NCI-H82 (cell line): ENCODE data around the gene NEMP1.

Experiments
- DNase-seq: peaks from one replicate; lab custom pipeline; 2025; lab: John Stamatoyannopoulos, UW

The NEMP1 gene

GRCh38 chr12:57106021-57106708 lies 27.6 kb upstream of the NEMP1 start:
- DNase-seq, result no peak

GRCh38 chr12:57105011-57105753 lies 26.6 kb upstream of the NEMP1 start:
- DNase-seq, result no peak

- no peak for DNase-seq
Measured at GRCh38 chr12:57104292-57104910, 25.8 kb upstream of the NEMP1 start.

- no peak for DNase-seq
Measured at GRCh38 chr12:57103856-57104255, 25.3 kb upstream of the NEMP1 start.

GRCh38 chr12:57101892-57102695 lies 23.5 kb upstream of the NEMP1 start:
- peak; percentile 17 for DNase-seq

- DNase-seq, result no peak
Measured at GRCh38 chr12:57099766-57100165, 21.2 kb upstream of the NEMP1 start.

GRCh38 chr12:57099047-57099714 lies 20.6 kb upstream of the NEMP1 start:
- no peak for DNase-seq

GRCh38 chr12:57098546-57098945 lies 20.0 kb upstream of the NEMP1 start:
- DNase-seq, result no peak

GRCh38 chr12:57097554-57097835 lies 18.9 kb upstream of the NEMP1 start:
- peak; percentile 10 for DNase-seq

- DNase-seq, result no peak
Measured at GRCh38 chr12:57096748-57097553, 18.4 kb upstream of the NEMP1 start.

- peak; percentile 16 for DNase-seq
Measured at GRCh38 chr12:57096099-57096572, 17.5 kb upstream of the NEMP1 start.

- no peak for DNase-seq
Measured at GRCh38 chr12:57095440-57095839, 16.8 kb upstream of the NEMP1 start.

- DNase-seq, result no peak
Measured at GRCh38 chr12:57094208-57095160, 15.9 kb upstream of the NEMP1 start.

- DNase-seq, result peak; percentile 46
Measured at GRCh38 chr12:57093415-57094207, 15.0 kb upstream of the NEMP1 start.

- no peak for DNase-seq
Measured at GRCh38 chr12:57092876-57093414, 14.4 kb upstream of the NEMP1 start.

- no peak for DNase-seq
Measured at GRCh38 chr12:57092529-57092862, 13.9 kb upstream of the NEMP1 start.

- no peak for DNase-seq
Measured at GRCh38 chr12:57091638-57092528, 13.3 kb upstream of the NEMP1 start.
